Measurements from ENCODE around the gene ACADL.

The ACADL gene

DNA sequence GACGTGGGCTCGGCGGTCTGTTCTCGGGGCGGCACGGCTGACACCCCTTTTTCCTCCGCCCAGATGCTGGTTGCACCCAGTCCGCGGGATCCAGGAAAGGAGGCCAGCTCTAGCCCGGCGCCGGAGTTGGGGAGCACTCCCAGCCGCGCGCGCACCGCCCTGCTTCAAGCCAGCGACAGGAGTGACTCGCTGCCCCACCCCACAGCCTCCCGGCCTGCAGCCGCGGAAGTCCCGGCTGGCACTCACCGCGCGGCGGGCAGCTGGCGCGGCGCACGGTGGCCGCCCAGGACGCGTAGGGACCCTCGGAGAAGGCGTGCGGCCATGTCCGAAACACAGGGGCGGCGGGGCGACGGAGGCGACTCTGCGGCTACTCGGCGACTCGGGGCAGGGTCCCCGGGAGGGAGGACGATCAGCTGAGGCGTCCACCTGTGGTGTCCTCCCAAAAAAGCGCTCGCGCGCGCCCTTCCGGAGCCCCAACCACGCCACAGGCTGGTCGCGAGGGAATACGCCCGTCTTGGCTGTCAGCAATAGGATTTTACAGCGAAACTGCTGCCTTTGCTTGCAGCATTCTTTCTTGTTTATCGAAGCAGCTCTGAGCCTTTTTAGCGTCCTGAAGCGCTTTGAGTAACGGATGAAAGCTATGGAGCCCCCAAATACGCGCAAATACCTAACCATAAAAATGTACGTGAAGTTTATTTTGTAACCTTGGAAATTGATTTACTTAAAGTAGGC, at the start of gene ACADL:
ACADL (minus strand) TSS at position 507 of the 732 bp plus-strand sequence; CDS start at position 323, 184 bp downstream.
- DNase-seq: peak; percentile 66

DNA sequence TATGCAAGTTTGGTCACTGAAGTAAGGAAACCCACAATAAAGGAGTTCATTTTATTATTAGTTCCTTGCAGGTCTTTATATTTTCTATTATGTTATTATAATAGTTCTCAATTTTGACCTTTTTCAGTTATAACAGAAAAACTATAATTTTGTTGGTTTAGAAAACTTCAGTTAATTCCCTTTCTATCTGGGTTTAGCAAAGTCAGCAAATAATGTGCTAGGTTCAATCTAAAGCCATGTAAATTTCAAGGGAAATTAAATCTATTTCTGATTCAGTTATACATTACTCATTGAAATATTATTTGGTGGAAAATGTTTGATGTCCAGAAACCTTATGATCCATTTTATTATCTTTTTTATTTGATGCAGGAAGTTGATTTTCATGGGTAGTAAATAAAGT, 46.1 kb upstream of the ACADL start:
- DNase-seq: no peak

GRCh38 chr2:210269148-210269547, 43.9 kb upstream of the ACADL start:
- no peak for DNase-seq

DNA sequence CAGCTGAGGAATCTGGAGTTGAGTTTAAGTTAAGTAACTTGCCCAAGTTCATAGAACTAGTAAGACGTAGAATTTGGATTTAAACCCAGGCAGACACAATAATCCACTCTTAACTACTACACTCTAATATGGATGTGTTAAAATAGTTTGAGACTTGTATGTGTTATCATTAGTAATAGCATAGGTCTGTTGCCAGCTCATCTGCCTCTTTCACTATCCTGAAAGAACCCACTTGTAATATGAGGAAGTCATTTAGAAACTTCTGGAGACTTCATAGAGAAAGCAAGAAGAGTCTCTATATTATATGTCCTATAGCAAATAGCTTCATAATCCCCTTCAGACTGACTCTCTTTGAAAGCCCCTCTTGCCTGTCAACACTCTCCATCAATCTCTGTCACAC, 43.0 kb upstream of the ACADL start:
- no peak for DNase-seq

GRCh38 chr2:210267698-210268097, 42.5 kb upstream of the ACADL start:
- DNase-seq: no peak

GRCh38 chr2:210264282-210264681, 39.0 kb upstream of the ACADL start:
- DNase-seq: no peak

- no peak for DNase-seq
Observed at GRCh38 chr2:210263841-210264240, 38.6 kb upstream of the ACADL start.

DNA sequence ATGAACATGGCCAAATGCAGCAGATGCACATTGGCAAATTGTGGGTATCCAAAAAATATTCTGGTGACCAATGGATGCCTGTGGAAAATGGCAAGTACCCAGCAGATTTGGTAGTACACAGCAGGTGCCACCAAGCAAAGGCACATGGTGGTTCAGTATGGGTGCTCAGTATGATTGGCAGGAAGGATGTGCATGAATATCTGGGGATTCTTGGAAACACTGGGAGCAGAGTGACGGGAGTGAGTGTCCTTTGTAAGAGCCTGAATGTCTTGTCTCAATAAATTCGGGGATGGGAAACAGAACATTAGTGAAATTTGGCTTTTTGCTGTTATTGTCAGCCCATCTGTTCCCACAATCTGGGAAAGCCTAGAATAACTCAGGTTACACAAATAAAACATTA, 36.8 kb upstream of the ACADL start:
- DNase-seq: no peak

GRCh38 chr2:210259687-210260086, 34.4 kb upstream of the ACADL start:
- no peak for DNase-seq

GRCh38 chr2:210252699-210253606, 27.7 kb upstream of the ACADL start:
- no peak for DNase-seq

DNA sequence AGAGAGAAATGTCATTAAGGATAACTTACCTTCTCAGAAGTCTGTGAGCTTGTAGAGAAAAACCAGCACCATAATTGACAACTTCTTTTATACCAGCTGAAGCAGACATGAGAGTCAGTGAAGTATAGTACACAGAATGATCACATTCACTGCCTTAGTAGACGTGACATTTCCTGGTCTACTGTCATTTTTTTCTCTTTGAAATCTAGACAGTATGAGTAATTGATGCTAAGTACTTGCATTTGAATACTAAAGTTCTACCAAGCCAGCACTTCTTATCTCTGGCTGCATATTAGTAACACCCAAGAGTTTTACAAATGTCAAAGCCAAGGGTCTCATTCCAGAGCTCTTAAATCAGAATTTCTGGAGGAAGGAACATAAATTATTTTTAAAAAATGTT, 25.4 kb upstream of the ACADL start:
- no peak for DNase-seq

- no peak for DNase-seq
Observed at GRCh38 chr2:210233487-210233886, 8.2 kb upstream of the ACADL start.

DNA sequence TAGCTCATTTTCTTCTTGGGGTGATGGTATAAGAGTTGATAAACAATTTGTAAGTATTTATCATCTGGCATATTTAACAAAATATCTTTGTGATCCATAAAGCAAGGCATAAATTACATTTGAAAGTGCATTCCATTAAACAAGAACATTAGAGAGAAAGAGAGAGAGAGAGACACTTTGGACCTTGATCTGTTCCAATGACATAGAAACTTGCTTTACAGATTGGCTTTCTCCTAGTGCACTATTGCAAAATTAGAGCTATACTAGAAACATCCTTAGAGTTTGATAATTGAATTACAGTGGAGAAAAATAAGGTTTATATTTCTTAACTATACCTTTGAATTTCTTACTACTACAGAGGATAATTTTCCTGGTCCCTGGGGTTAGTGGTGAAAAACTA, 5.7 kb upstream of the ACADL start:
- DNase-seq: no peak

DNA sequence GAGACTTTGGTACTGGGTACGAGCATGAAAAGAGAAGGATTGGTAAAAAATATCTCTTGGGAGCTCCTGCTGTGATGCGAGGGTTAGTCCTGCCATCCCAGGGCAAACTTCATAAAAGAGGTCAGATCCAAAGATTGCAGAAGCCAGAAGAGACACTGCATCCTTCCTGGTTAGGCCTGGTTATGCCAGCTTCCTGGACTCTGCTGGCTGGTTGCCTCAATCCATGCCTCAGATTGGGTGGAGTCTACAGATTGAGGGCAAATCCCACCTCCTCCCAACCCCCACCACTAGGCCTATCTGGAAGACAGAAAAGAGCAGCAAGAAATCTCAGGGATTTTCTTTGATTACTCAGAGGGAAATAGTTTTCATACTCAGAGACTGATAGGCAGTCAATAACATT, 5.3 kb upstream of the ACADL start:
- DNase-seq: no peak

DNA sequence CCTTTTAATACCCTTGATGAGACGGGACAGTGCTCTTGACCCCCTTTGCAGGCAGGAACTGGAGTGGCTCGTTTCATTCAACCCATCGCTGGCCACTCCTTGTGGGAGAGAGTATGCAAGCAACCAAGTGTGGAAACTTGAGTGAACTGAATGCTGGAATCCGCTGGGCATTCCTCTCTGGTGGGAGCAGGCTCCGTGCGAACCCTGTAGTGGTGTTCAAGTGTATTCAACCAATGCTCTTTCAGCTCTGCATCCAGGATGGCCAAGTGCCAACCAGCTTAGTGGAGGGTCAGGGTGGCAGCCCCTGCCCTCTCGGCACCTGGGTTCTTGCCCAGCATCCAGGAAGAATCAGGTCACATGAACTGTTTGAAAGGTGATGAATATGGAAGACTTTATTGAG, 3.3 kb upstream of the ACADL start:
- no peak for DNase-seq

DNA sequence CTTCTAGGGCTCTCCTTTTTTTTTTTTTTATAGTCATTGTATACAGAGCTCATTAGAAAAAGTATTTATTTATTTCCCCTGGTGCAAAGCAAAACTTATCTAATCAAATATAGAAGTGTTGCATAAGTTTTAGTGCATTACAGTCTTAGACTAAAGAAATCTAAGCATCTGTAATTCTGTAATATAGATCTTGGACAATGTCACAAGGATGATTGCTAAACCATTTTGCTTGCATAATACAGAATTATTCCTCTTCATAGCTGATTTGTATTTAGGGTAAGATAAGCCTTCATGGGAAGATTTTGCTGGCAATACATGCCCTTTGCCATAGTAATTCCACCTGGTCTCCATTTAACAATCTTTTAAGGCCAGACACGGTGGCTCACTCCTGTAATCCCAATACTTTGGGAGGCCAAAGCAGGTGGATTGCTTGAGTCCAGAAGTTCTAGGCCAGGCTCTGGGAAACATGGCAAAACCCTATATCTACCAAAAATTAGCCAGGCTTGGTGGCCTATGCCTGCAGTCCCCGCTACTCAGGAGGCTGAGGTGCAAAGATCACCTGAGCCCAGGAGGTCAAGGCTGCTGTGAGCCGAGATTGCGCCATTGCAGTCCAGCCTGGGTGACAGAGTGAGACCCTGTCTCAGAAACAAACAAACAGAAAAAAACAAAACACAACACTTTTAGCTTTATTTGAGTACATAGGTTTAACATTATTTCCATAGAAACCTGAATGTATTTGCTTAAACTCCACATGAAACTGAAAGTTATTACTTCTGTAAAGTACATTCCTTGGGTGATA, 2.2 kb upstream of the ACADL start:
- no peak for DNase-seq

- no peak for DNase-seq
Observed at GRCh38 chr2:210226223-210226622, 976 bp upstream of the ACADL start.

- DNase-seq: no peak
Observed at GRCh38 chr2:210224591-210224940, 681 bp downstream of the ACADL start.

DNA sequence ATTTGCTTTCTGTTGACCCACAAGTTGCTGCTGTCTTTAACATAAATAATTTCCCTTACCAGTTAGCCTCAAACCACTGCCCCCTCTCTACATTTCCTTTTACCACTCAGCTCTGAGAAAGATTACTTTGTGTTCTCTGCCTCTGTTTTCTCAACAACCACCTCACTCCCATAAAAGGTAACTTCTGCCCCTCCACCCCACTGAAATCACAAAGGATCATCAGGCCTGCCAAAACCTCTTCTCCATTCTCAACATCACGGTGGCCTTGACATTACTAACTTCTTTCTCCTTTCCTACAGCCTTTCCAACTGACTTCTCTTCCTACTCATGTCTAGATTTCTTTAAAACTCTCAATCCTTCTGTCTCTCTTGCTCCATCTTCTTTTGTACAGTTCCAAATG, 10.1 kb downstream of the ACADL start:
- no peak for DNase-seq

DNA sequence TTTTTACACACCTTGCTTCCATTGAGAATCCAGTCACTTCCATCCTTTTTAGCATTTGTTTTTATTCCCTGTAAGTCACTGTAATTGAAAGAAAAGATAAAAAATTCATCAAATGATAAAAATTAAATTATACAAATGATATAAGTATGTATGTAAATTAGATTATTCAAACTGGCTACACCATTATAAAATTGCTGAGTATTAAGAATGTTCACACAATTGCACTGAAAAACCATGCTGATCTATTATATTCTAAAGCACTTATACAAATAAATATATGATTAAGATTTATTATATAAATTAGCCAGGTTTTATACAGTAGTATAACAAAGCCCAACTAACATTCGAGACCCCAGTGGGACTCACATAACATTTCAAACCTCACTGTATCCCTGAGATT, 15.1 kb downstream of the ACADL start:
- DNase-seq: no peak

DNA sequence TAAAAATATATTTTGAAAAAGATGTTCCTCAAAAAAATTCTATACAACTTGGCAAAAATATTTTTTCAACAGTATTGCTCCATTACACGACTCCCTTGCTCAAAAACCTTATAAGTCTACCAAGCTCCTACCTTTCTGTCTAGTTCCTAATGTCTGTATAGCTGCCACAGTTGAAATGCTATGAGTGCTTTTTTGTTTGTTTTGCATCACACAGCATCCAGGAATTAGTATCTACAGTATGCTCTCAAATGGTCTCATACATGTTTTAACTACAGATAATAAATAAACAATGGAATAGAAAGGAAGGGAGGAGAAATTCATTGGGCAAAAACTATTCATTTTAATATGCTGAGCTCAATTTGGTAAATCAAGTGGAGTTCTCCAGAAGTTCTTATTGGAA, 17.3 kb downstream of the ACADL start:
- no peak for DNase-seq

DNA sequence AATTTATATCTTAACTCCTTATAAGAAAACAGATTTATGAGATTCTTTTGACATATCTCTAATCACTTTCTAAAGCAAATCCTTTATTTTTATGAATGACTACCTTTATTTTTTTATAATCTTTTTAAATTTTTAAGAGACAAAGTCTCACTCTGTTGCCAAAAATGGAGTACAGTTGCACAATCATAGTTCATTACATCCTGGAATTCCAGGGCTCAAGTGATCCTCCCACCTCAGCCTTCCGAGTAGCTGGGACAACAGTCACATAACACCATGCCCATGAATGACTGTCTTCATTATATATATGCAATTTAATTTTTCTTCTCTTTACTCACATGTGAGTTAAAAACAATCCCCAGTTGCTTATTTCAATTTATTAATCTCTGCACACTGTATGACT, 21.7 kb downstream of the ACADL start:
- DNase-seq: no peak

DNA sequence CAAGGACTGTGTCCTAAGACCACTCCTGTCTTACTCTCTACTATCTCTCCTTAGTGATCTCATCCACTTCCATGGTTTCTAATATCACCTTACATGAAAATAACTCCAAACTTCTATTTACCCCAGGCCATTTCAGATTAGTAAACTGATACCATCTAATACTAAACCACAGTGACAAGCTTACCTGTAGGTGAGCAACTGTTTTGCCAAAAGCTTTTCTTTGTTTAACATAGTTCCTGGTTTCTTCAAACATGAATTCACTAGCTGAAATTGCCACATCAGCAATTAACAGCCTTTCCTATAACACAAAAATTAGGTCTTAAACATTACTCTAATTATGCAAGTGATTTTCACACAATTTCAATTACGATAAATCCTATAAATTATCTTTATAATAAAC, 22.1 kb downstream of the ACADL start:
- no peak for DNase-seq

DNA sequence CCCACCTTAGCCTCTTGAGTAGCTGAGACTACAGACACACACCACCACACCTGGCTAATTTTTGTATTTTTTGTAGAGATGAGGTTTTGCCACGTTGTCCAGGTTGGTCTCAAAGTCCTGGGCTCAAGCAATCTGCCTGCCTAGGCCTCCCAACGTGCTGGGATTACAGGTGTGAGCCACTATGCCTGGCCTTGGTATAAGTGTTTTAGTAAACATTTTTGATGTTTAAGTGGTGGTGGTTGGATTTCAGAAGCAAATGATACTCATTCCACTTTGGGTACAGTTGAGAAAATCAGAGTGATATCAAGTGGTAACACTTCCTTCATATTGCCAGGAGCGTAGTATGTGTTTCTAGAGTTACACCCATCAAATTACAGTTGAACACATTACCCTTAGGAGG, 25.4 kb downstream of the ACADL start:
- DNase-seq: no peak

Measured in right forelimb (tissue), 1 donor.